K562 (cell line): ENCODE results near the gene NR1D1. TPM values are rescaled to one million over a fixed set of nuclear protein-coding genes. Genes with fewer than 3 reads are reported as not detected.

ENCODE experiments used
- AFF4 ChIP-seq: sonication (generic); formaldehyde crosslinking; IDR thresholded peaks from 2 replicates; pipeline ENCODE4 v1.8.0; 2023; ENCODE audit warnings: mild to moderate bottlenecking, missing genetic modification reagents
- CCNT2 ChIP-seq: IDR thresholded peaks from 2 replicates; pipeline ENCODE4 v1.6.1; 2011; ENCODE audit warnings: borderline replicate concordance, low read depth, mild to moderate bottlenecking, moderate library complexity, mixed read lengths, low read length; ENCODE audit not compliant: insufficient read length; ENCODE audit errors: extremely low read depth
- ESRRA ChIP-seq: fragments of 450-650 bp; IDR thresholded peaks from 2 replicates; pipeline ENCODE4 v1.6.1; 2014; ENCODE audit warnings: low read depth, mild to moderate bottlenecking, moderate library complexity, borderline replicate concordance
- KLF6 ChIP-seq: fragments of 250-450 bp; sonication (Bioruptor Pico); IDR thresholded peaks from 2 replicates; pipeline ENCODE4 v1.4.0; 2020; ENCODE audit warnings: mild to moderate bottlenecking, moderate library complexity, borderline replicate concordance
- RBM39 ChIP-seq: fragments of 200-400 bp; formaldehyde crosslinking; optimal IDR thresholded peaks from 2 replicates; pipeline ENCODE3; 2018; ENCODE audit warnings: low read depth, low read length
- TAF1 ChIP-seq: IDR thresholded peaks from 2 replicates; pipeline ENCODE4 v1.6.1; 2011; ENCODE audit warnings: mild to moderate bottlenecking, low read length, moderate library complexity; ENCODE audit not compliant: insufficient read depth, control insufficient read depth, severe bottlenecking; ENCODE audit errors: extremely low read depth
- TOE1 ChIP-seq, 2 experiments: fragments of 450-650 bp in 1 of 2; sonication (generic) in 1 of 2; formaldehyde crosslinking in 1 of 2; IDR thresholded peaks; 2 replicates each; pipeline versions ENCODE4 v1.7.1 to v1.8.0; 2016 to 2022; ENCODE audit warnings: borderline replicate concordance in 2 of 2, mild to moderate bottlenecking in 2 of 2, antibody characterized with exemption in 1 of 2, inconsistent platforms in 1 of 2, low read depth in 1 of 2, missing genetic modification reagents in 1 of 2, moderate library complexity in 1 of 2
- ZKSCAN3 ChIP-seq: fragments of 250-450 bp; sonication (Bioruptor Pico); IDR thresholded peaks from 2 replicates; pipeline ENCODE4 v1.4.0; 2020
- ZKSCAN8 ChIP-seq: fragments of 200-800 bp; sonication (Bioruptor generic); IDR thresholded peaks from 2 replicates; pipeline ENCODE4 v1.6.1; 2016; ENCODE audit warnings: missing genetic modification characterization, missing compliant biosample characterization
- ZNF239 ChIP-seq: fragments of 250-450 bp; sonication (Bioruptor Pico); IDR thresholded peaks from 2 replicates; pipeline ENCODE4 v1.4.0; 2020; ENCODE audit warnings: mild to moderate bottlenecking
- polyA plus RNA-seq, 8 experiments: library from polyadenylated mRNA; depleted of rRNA in 4 of 8; stranded (reverse) in 5 of 8; unstranded in 3 of 8; fragments of >200 nt; fragmentation: Nextera tagmentation in 2 of 8; fragmentation: Illumina TruSeq in 1 of 8; extraction: Ambion mirVana in 2 of 8; extraction: Trizol in 1 of 8; gene quantifications; 2 replicates each; pipeline versions ENCODE4 v1.2.1 to v1.2.3, GENCODE V29; 2011 to 2014; ENCODE audit warnings: inconsistent platforms in 1 of 8, missing spikeins in 1 of 8
- total RNA-seq, 7 experiments: library from RNA; depleted of rRNA in 6 of 7; stranded (reverse); fragments of >200 nt in 6 of 7; fragmentation: Illumina TruSeq in 2 of 7; extraction: Trizol in 2 of 7; gene quantifications; 2 replicates each; pipeline versions ENCODE4 v1.2.1 to v1.2.3, GENCODE V29; 2011 to 2021; ENCODE audit warnings: low replicate concordance in 1 of 7
- TF ChIP-seq, protein P1 (sequence below): fragments of 450-650 bp; IDR thresholded peaks from 2 replicates; pipeline ENCODE4 v1.6.1; 2016; ENCODE audit warnings: low read depth
- TF ChIP-seq, protein P2 (sequence below): fragments of 450-650 bp; formaldehyde crosslinking; IDR thresholded peaks from 2 replicates; pipeline ENCODE4 v1.4.0; 2020; ENCODE audit warnings: mild to moderate bottlenecking, moderate library complexity

The NR1D1 gene
- total and polyA plus RNA-seq, 9 of the 15 experiments (the other 6 are each of a cell fraction or from before 2014, with no cell fraction given) = 0.25 to 7.7 (median 0.65) TPM

- TF ChIP-seq, protein P1, sequence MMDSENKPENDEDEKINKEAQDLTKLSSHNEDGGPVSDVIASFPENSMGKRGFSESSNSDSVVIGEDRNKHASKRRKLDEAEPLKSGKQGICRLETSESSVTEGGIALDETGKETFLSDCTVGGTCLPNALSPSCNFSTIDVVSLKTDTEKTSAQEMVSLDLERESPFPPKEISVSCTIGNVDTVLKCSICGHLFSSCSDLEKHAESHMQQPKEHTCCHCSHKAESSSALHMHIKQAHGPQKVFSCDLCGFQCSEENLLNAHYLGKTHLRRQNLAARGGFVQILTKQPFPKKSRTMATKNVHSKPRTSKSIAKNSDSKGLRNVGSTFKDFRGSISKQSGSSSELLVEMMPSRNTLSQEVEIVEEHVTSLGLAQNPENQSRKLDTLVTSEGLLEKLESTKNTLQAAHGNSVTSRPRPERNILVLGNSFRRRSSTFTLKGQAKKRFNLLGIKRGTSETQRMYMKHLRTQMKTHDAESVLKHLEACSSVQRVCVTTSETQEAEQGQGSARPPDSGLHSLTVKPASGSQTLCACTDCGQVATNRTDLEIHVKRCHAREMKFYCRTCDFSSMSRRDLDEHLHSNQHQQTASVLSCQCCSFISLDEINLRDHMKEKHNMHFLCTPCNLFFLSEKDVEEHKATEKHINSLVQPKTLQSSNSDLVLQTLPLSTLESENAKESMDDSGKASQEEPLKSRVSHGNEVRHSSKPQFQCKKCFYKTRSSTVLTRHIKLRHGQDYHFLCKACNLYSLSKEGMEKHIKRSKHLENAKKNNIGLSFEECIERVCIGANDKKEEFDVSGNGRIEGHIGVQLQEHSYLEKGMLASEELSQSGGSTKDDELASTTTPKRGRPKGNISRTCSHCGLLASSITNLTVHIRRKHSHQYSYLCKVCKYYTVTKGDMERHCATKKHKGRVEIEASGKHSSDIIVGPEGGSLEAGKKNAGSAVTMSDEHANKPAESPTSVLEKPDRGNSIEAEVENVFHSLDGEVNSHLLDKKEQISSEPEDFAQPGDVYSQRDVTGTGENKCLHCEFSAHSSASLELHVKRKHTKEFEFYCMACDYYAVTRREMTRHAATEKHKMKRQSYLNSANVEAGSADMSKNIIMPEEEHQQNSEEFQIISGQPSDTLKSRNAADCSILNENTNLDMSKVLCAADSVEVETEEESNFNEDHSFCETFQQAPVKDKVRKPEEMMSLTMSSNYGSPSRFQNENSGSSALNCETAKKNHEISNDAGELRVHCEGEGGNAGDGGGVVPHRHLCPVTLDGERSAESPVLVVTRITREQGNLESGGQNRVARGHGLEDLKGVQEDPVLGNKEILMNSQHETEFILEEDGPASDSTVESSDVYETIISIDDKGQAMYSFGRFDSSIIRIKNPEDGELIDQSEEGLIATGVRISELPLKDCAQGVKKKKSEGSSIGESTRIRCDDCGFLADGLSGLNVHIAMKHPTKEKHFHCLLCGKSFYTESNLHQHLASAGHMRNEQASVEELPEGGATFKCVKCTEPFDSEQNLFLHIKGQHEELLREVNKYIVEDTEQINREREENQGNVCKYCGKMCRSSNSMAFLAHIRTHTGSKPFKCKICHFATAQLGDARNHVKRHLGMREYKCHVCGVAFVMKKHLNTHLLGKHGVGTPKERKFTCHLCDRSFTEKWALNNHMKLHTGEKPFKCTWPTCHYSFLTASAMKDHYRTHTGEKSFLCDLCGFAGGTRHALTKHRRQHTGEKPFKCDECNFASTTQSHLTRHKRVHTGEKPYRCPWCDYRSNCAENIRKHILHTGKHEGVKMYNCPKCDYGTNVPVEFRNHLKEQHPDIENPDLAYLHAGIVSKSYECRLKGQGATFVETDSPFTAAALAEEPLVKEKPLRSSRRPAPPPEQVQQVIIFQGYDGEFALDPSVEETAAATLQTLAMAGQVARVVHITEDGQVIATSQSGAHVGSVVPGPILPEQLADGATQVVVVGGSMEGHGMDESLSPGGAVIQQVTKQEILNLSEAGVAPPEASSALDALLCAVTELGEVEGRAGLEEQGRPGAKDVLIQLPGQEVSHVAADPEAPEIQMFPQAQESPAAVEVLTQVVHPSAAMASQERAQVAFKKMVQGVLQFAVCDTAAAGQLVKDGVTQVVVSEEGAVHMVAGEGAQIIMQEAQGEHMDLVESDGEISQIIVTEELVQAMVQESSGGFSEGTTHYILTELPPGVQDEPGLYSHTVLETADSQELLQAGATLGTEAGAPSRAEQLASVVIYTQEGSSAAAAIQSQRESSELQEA = 0 out of 2 replicates have a peak, but pooled peaks have one; percentile 11
- TF ChIP-seq KLF6 (CRISPR knock-in tag) (no peak), ESRRA (no peak), AFF4 (no peak), ZKSCAN3 (no peak), ZKSCAN8 (no peak), TOE1 (IDR thresholded peaks at IDR 0.05; ENCODE audit: borderline replicate concordance) (peak; percentile 93), TOE1 (CRISPR knock-in tag; IDR thresholded peaks at IDR 0.05; ENCODE audit: borderline replicate concordance, low read depth) (no peak), ZNF239 (CRISPR knock-in tag) (no peak), TAF1 (peak; percentile 12), RBM39 (no peak), CCNT2 (no peak)
- TF ChIP-seq, protein P2, sequence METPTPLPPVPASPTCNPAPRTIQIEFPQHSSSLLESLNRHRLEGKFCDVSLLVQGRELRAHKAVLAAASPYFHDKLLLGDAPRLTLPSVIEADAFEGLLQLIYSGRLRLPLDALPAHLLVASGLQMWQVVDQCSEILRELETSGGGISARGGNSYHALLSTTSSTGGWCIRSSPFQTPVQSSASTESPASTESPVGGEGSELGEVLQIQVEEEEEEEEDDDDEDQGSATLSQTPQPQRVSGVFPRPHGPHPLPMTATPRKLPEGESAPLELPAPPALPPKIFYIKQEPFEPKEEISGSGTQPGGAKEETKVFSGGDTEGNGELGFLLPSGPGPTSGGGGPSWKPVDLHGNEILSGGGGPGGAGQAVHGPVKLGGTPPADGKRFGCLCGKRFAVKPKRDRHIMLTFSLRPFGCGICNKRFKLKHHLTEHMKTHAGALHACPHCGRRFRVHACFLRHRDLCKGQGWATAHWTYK = no peak
Measured at GRCh38 chr17:40122999-40123810, 22.8 kb upstream of the NR1D1 start (continued).
